GM18511 (cell line): Measurements from ENCODE around the gene BRWD1.

Source experiments
- ATAC-seq: cut with Tn5 transposase; IDR thresholded peaks from one replicate; pipeline ENCODE4 v1.9.1; 2021; ENCODE audit warnings: mild to moderate bottlenecking, moderate library complexity; ENCODE audit not compliant: unreplicated experiment

Gene BRWD1

GRCh38 chr21:39204134-39204533 lies 109.3 kb downstream of the BRWD1 start:
- no peak for ATAC-seq

DNA sequence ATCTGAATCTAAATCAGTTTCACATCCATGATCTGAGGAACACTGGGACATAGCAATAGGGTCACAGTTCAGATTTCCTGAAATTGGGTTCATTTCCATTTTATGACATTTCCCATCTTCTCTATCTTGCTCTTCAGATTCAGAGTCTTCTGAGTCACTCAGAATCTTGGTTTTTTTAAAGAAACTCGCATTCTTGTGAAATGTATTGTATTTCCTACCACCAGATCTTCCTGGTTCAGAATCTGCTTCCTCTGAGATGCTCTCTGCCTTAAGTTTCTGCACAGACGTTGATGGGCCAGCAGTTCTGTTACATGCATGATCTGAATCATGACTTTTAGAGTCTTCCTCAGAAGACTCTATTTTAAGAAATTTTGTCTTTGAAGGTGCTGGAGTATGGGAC lies 114.6 kb downstream of the BRWD1 start:
- no peak for ATAC-seq

GRCh38 chr21:39197448-39198233 lies 115.8 kb downstream of the BRWD1 start:
- ATAC-seq, result no peak

GRCh38 chr21:39196838-39197237 lies 116.6 kb downstream of the BRWD1 start:
- ATAC-seq, result no peak

- ATAC-seq, result no peak
Observed at GRCh38 chr21:39196310-39196709, 117.1 kb downstream of the BRWD1 start.

DNA sequence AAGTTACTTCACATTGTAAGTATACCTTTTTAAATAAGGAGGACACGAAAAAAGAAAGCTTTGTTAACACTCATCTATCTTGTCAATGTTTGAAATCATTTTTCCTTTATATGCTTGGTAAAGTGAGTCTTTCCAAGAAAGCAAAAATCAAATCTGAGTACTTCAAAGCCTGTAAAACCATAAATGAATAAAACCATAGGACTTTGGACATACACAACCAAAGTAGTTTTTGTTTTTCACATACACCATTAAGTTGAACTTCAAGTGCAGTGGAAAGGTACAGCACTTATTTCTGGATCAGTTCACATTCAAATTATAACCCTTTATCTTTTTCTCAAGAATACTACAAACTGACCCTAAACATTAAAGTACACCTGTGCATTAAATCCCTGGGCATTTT lies 120.1 kb downstream of the BRWD1 start:
- no peak for ATAC-seq

- ATAC-seq, result no peak
Observed at GRCh38 chr21:39189857-39190604, 123.4 kb downstream of the BRWD1 start.

DNA sequence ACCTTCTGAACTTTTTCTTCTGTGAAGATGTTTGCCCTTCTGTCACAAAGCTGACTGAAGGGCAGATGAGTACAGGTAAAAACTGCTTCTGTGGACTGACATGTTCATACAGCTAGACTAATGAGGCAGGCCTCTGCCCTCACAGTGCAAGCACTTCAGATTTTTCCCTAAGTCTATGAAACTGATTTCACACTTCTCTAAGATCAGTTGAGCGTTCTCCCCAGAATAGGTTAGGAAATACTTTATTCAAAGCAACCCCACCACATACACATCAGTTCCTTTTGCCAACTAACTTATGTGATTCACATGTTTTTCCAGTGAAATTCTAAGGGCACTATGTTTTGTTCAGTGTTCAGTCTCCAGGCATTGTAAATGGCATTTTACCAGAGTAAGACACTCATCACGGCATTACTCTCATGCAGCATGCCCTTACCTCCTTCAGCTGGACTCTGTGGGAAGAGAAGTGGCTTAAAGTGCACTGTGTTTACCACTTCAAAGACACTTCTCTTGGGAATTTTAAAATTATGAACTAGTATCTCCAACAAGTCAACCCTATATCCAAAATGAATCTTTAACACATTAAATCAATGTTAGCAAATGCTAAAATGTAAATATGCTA lies 124.8 kb downstream of the BRWD1 start:
- ATAC-seq, result no peak

GRCh38 chr21:39187141-39187540 lies 126.3 kb downstream of the BRWD1 start:
- no peak for ATAC-seq

GRCh38 chr21:39186676-39187075 lies 126.8 kb downstream of the BRWD1 start:
- ATAC-seq, result no peak

- no peak for ATAC-seq
Observed at GRCh38 chr21:39185157-39185556, 128.3 kb downstream of the BRWD1 start.

GRCh38 chr21:39184050-39184980 lies 129.1 kb downstream of the BRWD1 start:
- no peak for ATAC-seq

DNA sequence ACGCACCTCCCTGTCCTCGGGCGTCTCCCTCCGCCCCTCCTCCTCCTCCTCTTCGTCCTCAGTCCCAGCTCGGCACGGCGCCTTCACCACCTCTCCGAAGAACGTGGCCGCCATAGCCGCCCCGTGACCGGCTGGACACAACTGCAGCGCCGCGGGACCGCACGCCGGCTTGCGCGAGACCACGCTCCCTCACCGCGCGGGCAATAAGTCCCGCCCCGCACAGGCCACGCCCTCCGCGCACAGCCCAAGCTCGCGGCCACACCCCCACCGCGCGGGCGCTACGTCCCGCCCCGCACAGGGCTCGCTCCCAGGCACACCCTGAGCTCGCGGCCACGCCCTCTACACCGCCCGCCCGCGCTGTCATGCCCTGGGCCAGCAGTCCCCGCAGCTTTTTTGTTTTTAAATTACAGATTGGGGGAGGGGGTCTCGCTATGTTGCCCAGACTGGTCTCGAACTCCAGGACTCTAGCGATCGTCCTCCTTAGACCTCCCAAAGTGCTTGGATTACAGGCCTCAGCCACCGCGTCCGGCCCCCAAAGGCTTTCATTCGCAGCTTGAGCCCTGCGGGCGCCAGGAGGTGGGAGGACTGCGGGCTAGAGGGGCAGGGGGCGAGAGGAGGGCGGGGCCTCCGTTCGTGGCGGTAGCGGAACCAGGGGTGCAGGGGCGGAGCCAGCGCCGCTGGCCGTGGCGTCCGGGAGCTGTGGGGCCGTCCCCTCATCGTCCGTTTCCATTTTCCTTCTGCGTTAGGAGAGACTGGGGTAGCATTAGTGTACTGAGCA lies 130.0 kb downstream of the BRWD1 start, which contains the start of gene PSMG1:
Gene PSMG1, minus strand, starts transcription at position 180 of the 778 bp plus-strand sequence. Its CDS starts 66 bp downstream, at position 114.
- ATAC-seq, result peak; percentile 88

DNA sequence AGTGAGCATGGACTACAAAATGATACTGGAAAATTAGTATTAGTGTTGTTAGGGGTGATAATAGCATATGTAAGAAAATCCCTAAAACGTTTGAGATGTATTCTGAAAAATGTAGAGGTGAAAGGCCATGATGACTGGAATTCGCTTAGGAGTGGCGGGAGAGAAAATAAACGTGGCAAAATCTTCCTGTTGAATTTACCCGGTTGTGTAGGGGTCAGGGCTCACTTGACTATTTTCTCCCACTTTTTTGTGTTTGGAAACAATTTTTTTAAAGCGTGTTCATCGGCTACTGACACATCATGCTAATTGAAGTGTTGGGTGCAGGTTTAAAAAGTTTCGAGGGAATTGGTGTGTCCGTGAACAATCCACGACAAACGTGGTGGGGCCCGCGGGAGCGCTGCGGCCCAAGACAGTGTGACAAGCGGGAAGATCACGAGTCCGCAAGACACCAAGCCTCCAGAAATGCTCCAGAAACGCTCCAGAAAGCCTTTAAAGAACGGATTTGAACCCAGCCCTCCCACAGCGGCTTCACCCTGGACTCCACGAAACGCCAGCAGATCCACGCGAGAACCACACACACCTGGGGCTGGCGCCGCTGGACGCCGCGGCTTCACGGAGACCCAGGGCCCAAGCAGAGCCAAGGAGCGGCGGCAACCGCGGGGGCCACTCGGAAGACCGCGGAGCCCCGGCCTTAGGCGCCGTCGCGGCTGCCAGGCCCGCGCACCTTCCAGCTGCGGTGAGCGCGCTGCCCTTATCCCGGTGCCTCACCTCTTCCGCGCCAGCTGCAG lies 130.8 kb downstream of the BRWD1 start:
- peak; percentile 38 for ATAC-seq

- no peak for ATAC-seq
Observed at GRCh38 chr21:39182016-39182415, 131.4 kb downstream of the BRWD1 start.

GRCh38 chr21:39181205-39181818 lies 132.1 kb downstream of the BRWD1 start:
- no peak for ATAC-seq

GRCh38 chr21:39180429-39181019 lies 132.9 kb downstream of the BRWD1 start:
- no peak for ATAC-seq

DNA sequence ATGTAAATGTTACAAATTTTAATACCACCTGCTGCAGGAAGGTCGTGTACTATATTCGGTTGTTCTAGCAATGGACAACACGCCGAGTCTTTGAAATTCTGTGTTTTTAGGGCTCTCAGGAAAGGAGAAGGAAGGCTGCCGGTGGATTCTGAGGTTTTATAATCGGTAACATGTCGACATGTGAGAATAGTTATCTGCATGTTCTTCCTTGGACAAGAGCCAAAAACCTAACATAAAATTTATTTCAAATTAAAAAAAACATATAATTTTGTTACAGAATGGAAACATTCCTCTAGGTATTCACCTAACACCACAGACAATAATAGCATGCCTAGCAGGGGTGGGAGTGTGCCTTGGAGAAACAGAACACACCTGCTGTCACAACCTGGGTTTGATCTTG lies 135.0 kb downstream of the BRWD1 start:
- ATAC-seq, result no peak
